Measurements from ENCODE around the gene PEX14.

PEX14 gene

GRCh38 chr1:10521537-10522157, 46.9 kb downstream of the PEX14 start:
- DNase-seq, result no peak

DNA sequence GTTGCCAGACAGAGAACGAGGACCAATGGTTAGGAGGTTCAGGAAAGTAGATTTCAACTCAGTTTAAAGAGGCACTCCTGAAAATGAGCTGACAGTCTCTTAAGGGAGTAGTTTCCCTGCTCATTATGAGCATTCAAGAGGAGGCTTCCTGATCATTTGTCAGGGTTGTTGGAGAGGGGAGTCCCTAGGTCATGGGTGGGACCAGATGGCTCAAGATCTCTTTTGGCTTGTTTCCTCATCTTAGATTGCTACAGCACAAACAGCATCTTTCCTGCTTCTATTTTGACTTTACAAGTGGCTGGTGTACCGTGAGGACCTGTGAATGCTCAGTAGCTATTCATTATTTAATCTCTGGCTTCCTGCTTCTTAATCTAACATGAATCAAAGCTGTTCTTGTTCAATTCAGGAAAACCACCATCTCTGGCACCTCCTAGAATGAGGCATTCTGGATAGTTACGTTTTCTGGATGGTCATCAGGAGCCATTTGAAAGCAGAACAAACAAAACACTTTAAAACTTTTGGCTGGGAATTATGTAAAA, 47.6 kb downstream of the PEX14 start:
- DNase-seq, result no peak

DNA sequence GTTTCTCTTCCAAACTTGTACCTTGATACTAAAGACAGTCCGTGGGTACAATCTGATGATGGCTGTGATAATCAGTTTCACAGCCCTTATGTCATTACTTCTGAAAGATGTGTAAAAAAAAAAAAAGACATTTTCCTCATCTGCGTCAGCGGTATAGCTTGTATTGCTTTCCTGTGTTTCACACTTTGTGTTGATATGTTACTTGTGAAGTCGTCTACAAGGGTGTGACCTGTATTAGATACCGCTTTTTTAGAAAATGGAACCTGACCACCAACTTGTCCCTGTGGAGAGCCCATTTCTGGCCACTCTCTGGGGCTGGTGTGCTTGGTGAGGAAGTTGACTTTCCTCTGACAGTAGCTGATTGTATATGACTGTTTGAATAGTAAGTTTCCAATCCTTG, 50.5 kb downstream of the PEX14 start:
- DNase-seq, result no peak

GRCh38 chr1:10528066-10529014, 53.6 kb downstream of the PEX14 start:
- DNase-seq, result no peak

- DNase-seq, result no peak
These were observed 54.3 kb downstream of the PEX14 start for GRCh38 chr1:10529091-10529490.

GRCh38 chr1:10529765-10530164, 55.0 kb downstream of the PEX14 start:
- DNase-seq, result no peak

- peak; percentile 25 for DNase-seq
These were observed 55.6 kb downstream of the PEX14 start for GRCh38 chr1:10530281-10530740.

DNA sequence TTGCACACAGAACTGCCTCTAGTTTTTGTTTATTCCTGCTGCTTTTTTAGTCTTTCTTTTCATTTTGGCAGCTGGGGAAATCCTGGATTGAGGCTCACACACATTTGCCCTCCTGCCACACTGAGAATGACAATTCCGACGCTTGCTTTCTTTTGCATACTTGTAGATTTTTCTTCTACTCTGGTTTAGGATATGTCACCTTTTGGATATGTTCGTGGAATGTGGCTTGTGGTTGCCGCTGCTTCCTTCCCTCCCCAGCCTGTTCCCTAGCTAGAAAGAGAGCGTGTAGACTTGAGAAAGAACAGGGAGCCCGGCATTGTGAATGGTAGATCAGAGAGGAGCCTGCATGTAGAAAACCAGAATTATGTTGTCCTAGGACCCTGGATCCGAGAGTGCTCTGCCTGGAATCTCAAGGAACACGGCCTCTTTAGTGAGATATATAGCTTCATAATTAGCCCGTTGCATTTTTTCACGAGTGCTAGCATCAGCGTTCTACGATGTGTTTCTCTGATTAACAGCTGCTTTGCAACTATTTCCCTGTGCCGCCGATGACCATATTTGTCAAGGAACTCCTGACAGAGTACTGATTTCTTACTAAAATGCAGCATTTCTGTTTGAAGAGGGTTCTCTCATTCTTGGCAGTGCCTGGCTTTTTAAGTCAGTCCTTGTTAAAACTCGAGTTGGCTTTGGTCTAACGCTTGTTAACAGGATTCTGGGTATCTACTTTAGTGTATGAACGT, 56.2 kb downstream of the PEX14 start:
- no peak for DNase-seq

DNA sequence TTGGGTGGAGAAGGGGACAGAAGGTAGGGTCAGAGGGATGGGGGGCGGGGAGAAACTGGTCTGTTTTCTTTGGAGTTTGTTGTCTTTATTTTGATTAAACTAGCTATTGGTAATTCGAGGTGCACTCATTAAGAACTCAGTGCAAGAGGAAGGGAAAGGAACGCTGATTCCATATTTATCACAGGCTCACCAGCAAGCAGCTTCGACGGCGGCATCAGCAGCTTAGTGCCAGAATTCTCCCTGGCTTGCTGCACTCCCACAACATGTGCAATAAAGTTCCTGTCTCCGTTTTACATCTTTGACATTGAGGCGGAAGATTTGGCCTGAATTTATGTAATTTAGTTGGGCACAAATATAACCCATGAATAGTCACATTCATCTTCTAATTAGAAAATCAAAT, 57.6 kb downstream of the PEX14 start:
- DNase-seq, result no peak

DNA sequence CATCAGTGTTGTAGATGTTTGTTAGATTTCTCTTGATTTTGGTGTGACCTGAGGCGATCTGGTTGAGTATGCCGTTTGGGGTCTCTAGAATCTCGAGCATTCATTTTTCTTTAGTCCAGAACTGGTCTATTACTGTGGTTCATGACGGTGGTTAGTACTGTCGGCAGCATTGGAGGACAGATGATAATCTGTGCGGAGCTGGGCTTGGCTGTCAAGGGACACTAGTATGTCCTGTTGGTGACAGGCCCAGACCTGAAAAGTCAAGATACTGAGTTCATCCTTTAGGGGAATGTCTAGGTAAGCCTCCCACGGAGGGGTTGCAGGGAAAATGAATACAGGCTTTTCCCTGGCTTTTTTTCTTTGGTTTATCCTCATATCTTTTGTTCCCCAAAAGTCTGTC, 59.8 kb downstream of the PEX14 start:
- no peak for DNase-seq

- DNase-seq, result no peak
These were observed 61.5 kb downstream of the PEX14 start for GRCh38 chr1:10536133-10536770.

- DNase-seq, result no peak
These were observed 62.5 kb downstream of the PEX14 start for GRCh38 chr1:10537082-10537766.

DNA sequence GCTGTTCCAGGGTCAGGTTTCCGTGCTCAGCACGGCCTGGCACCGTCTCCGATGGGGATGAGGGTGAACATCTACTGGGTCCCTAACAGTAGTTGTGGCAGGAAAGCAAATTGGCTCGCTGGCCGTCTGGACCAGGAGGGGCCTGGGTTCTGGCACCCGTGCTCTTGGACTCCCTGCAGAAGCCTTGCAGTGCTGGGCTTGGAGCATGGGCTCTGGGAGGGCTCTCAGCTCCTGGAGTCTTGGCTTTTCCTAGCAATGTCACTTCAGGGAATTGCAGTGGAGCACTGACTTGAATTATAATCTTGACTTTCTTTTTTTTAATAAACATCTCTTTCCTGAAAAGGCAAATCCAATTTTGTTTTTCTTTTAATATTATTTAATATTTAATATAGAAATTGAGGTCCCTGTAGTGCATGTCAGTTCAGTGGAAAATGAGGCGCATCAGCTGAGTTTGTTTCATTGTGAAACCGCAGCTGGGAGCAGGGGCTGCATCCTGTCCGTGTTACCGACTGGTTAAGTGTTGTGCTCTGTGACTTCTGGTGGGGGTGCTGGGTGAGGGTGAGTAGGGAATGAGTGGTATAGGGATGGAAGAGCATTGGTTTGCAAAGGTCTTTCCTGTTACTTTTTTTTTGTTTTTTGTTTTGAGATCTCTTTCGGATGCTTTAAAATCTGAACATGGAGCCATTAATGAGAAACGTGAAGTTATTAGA, 64.1 kb downstream of the PEX14 start:
- no peak for DNase-seq

DNA sequence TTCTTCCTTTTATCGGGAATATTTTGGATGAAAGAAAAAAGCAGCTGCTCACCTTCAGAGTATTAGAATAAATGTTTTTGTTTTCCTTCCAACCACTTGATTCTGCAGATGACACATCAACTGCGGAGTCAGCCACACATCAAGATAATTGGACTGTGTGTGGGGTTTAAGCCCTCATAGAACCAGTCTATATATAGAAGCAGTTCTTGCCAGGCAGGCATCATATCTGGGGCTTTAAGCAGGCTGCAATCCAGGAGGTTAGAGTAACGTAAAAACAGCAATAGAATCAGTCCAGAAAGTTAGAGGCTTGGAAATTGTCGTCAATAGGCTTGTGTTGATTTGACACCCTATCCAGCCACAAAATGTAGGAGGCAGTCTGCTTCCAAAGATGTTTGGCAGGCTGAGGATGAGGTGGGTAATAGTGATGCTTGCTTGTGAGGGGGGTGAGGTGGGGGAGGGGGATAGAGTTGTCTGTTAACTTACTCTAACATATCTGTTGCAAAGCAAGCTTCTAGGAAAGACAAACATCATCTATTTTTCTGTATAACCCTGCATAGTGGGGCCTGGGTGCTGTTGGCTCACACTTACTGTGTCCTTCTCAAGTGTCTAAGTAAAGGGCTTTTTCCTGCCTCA, 64.8 kb downstream of the PEX14 start:
- DNase-seq, result peak; percentile 21

GRCh38 chr1:10540277-10541005, 65.7 kb downstream of the PEX14 start:
- no peak for DNase-seq

- DNase-seq, result no peak
These were observed 66.5 kb downstream of the PEX14 start for GRCh38 chr1:10541286-10541685.

DNA sequence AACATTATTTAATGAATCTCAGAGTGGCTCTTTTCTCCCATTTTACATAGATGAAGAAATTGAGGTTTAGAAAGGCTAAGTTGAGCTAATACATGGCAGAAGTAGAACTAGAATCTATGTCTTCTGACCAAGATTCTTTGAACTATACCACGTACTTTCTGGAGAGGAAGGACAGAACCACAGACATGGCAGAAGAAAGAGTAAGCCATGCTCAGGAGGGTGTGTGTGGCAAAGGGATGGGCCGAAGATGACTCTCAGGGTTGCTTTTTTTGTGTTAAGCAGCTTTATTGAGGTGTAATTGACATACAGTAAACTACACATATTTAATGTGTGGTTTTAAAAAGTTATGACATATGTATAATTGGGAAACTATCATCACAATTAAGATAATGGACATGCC, 69.5 kb downstream of the PEX14 start:
- DNase-seq, result no peak

GRCh38 chr1:10546896-10547295, 72.1 kb downstream of the PEX14 start:
- no peak for DNase-seq

DNA sequence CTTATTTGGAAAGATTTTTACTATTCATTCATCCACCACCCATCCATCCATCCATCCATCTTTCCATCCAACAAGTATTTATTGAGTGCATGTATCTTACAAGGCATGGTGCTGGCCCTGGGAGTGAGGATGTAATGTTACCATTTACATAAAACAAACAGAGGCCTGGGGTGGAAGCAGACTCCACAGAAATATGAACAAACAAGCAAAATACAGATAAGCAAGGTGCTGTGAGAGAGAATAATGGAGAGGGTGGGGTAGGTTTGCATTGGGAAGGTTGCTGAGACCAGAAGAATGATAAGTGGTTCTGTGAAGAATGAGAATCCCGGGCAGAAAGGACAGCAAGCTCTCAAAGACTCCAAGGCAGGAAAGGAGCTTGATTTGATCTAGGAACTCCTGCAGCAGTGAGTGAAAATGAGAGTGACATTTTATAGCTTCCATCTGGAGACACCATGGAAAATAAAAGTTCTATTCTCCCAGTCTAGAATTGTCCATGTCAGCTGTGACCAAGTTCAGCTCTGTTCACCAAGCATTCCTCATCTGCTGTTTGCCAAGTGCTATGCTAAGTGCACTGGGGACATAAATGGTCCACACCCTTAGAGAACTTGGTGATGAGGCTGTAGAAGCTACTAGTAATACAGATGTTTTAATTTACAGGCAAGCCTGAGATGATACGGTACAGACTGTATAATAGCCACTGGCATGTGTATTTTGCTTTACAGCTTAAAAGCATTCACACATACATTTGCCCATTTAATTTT, 75.3 kb downstream of the PEX14 start:
- no peak for DNase-seq
